Dermis blood vessel endothelial cell (primary cell): ENCODE results near the gene ARHGAP23. TPM values are rescaled to one million over a fixed set of nuclear protein-coding genes. Genes with fewer than 3 reads are reported as not detected.

Source experiments
- DNase-seq: peaks from one replicate; pipeline ENCODE4 v3.0.0; 2010
- total RNA-seq: library from RNA; depleted of rRNA; stranded (reverse); fragments of >200 nt; gene quantifications from 2 replicates; pipeline ENCODE4 v1.2.3, GENCODE V29; 2014

ARHGAP23 gene
- total RNA-seq, result 34.9 and 104 TPM in 2 replicates

- DNase-seq, result peak; percentile 72
Measured at GRCh38 chr17:38428112-38428642, at the start of gene ARHGAP23. Gene ARHGAP23 (plus strand): TSS chr17:38428464. CDS start chr17:38428486, 22 bp downstream.

- DNase-seq, result no peak
Measured at GRCh38 chr17:38379448-38379847, 48.8 kb upstream of the ARHGAP23 start.

GRCh38 chr17:38395090-38395489 lies 33.2 kb upstream of the ARHGAP23 start:
- DNase-seq, result no peak

GRCh38 chr17:38397227-38397626 lies 31.0 kb upstream of the ARHGAP23 start:
- no peak for DNase-seq

GRCh38 chr17:38400286-38400685 lies 28.0 kb upstream of the ARHGAP23 start:
- no peak for DNase-seq

GRCh38 chr17:38401459-38401858 lies 26.8 kb upstream of the ARHGAP23 start:
- no peak for DNase-seq

- no peak for DNase-seq
Measured at GRCh38 chr17:38402897-38403296, 25.4 kb upstream of the ARHGAP23 start.

GRCh38 chr17:38403491-38403890 lies 24.8 kb upstream of the ARHGAP23 start:
- DNase-seq, result peak; percentile 19

GRCh38 chr17:38404174-38404943 lies 23.9 kb upstream of the ARHGAP23 start:
- no peak for DNase-seq

- no peak for DNase-seq
Measured at GRCh38 chr17:38405654-38406053, 22.6 kb upstream of the ARHGAP23 start.

- DNase-seq, result no peak
Measured at GRCh38 chr17:38410201-38410600, 18.1 kb upstream of the ARHGAP23 start.

- no peak for DNase-seq
Measured at GRCh38 chr17:38415250-38416194, 12.7 kb upstream of the ARHGAP23 start.

- DNase-seq, result no peak
Measured at GRCh38 chr17:38416840-38417209, 11.4 kb upstream of the ARHGAP23 start.

- no peak for DNase-seq
Measured at GRCh38 chr17:38417210-38417951, 10.9 kb upstream of the ARHGAP23 start.

GRCh38 chr17:38418062-38418692 lies 10.1 kb upstream of the ARHGAP23 start:
- no peak for DNase-seq

- no peak for DNase-seq
Measured at GRCh38 chr17:38418693-38419507, 9.4 kb upstream of the ARHGAP23 start.

GRCh38 chr17:38419508-38419981 lies 8.7 kb upstream of the ARHGAP23 start:
- DNase-seq, result no peak

GRCh38 chr17:38420518-38420917 lies 7.7 kb upstream of the ARHGAP23 start:
- DNase-seq, result no peak

GRCh38 chr17:38421171-38421841 lies 7.0 kb upstream of the ARHGAP23 start:
- peak; percentile 19 for DNase-seq
